Measurements from ENCODE around the gene RECK.

RECK gene

DNA sequence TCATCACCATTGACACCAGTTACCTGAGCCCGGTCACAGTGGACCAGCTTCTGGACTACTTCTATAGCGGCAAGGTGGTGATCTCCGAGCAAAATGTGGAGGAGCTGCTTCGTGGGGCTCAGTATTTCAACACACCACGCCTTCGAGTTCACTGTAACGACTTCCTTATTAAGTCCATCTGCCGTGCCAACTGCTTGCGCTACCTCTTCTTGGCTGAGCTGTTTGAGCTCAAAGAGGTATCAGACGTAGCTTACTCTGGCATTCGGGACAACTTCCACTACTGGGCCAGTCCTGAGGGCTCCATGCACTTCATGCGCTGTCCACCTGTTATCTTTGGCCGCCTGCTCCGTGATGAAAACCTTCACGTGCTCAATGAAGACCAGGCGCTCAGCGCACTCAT, 133.0 kb downstream of the RECK start:
- H3K27ac ChIP-seq, result no peak overlapping the region
- no peak for DNase-seq (ENCODE audit: low read depth, low spot score)

DNA sequence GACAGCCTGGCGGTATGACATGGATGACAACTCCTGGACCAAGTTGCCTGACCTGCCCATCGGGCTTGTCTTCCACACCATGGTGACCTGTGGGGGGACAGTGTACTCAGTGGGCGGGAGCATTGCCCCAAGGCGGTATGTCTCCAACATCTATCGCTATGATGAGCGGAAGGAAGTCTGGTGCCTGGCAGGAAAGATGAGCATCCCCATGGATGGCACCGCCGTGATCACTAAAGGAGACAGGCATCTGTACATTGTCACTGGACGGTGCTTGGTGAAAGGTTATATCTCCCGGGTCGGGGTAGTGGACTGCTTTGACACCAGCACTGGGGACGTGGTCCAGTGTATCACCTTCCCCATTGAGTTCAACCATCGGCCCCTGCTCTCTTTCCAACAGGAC, 133.8 kb downstream of the RECK start:
- no peak for DNase-seq (ENCODE audit: low read depth, low spot score)
- no peak overlapping the region for H3K27ac ChIP-seq

DNA sequence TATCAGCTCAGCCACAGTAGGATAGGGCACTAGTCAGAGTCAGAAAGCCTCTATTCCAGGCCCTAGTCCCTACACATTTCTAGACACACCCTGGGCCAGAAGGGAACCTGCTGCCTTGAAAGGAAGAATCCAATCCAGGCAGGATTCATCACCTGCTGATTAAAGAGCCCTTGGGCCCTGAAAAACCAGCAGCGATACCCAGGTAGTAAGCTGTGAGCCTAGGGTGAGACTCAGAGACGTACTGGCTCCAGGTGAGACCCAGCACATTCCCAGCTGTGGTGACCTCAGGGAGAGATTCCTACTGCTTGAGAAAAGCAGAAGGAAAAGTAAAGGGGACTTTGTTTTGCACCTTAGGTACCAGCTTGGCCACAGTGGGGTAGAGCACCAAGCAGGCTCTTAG, 137.1 kb downstream of the RECK start:
- no peak overlapping the region for H3K27ac ChIP-seq
- no peak for DNase-seq (ENCODE audit: low read depth, low spot score)

Data from epithelial cell of prostate (primary cell).